ENCODE data around the gene TBC1D24.

The TBC1D24 gene

DNA sequence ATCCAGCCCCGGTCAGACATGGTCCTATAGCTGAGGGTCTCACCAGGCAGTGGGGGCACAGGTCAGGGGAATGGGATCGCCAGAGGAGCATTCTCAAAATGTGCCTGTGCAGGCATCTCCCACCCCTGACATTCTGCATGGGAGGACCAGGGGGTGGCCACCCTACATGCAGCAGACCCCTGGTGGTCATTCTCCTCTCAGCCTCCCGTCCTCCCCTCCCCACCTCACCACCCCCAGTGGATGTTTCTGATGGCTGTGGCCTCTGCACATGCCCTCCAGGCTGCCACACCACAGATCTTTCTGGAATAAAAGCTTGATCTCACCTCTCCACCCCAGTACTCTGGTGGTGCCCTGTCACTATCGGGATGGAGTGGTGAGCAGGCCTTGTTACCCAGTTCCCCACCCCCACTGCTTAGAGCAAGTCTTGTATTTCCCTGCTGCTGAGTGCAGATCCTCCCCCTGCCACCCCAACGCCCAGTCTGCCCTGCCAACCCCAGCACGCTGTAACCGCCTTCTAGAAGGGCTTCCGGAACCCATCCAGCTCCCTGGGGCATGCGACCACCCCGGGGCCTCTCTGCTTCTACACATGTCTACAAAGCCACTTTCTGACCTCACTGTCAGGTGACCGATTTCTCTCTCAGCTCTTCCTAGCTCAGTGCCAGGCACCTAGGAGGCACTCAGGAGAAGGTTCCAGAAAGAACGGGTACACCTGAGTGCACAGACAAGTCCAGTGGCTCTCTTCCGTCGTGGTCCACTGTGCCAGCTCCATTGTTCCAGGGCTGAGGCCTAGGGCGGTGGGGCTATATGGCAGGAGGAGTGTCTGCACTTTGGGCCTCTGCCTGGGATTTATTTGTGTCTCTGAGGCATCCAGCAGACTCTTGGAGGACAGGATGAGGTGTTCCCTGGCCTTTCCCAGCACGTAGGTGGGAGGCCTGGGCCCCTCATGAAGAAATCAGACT is 9.3 kb downstream of the TBC1D24 start:
- no peak for DNase-seq

DNA sequence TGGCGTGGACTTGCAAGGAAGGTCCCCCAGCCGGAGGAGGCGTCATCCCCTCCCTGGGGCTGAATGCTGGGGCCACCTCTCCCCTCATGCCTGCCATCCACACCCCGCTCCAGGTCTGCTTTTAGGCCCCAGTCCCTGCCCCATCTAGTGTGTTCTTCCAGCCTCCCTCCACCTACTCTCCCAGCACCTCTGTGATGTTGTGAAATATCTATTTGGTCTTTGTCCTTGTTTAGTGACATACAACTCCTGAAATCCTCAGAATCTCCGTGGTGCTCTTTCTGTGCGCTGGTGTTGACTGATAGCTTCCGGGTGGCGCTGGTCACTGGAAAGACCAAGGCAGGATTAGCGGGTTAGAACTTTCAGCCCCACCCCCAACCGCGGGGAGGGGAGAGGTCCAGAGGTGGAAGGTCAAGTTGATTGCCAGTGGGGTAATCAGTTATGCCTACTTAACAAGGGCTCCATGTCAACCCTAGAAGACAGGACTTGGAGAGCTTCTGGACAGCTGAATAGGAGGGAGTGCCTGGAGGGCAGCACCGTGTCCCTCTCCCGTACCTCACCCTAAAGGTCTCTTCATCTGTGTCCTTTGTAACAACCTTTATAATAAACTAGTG is 10.1 kb downstream of the TBC1D24 start:
- DNase-seq, result no peak

DNA sequence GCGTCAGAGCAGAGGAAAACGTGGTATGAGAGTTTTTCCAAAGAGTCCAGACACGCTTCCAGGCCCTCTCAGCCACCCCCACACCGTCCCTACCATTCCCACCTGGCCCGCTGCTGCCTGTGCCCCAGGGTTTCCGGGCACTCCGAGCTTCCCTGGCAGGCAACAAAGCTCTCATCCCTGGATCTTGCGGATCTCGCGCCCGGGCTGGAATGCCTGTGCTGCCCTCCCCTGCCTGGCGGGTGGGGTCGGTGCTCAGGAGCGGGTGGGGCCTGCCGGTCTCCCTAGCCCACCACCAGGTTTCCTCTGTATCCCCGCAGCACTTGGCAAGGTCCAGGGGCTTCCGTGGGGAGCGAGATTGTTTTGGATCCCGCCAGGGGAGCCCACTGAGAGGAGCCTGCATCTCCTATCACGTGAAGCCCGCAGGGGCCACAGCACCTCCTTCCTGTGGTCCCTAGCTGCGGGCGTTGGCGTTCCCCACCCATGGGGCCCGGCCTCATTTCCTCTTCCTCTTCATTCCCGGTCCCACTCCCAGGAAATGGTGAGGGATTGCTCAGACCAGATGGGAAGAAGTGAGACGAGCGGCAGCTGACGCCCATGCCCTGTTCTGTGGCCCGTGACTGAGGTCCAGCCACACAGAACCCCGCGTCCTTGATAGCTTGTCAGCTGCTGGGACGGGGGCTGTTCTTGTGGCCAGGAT is 11.0 kb downstream of the TBC1D24 start:
- DNase-seq, result no peak

DNA sequence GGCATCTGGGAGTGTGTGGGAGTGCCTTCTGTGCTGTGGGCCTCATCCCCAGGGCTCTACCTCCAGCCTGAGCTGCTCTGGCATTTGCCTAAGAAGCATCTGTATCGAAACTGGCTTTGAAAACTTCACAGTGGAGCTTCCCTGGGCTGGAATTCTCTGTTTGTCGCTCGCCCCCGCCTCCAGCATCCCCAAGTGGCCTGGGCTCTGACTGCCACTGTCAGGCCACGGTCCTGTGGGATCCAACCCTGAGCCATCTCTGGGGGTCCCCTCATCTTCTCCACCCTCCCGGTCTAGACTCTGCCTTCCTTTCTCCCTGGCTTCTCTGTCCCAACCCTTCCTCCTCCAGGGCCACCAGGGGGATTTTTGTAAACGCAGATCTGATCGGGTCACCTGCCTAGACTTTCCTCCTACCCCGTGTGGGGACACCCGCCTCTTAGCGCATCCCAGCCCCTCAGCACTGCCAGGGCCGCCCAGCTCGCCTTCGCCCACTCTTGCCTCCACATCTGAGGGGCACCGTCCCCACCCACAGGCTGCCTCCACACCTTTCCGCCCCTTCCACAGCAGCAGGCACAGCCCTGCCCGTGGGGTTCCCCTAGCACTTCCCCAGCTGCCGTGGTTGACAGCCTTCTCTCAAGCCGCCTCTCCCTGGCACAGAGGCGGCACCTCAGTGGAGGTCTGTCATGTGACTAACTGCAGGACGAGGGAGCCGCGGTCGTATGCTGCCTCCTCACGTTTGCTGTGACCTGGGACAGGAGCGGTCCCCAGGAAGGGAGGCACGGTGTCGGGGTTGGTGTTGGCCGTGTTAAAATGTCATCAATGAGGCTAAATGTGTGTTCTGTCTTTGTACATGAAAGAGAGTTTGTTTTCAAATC is 12.0 kb downstream of the TBC1D24 start:
- DNase-seq, result peak; percentile 74

DNA sequence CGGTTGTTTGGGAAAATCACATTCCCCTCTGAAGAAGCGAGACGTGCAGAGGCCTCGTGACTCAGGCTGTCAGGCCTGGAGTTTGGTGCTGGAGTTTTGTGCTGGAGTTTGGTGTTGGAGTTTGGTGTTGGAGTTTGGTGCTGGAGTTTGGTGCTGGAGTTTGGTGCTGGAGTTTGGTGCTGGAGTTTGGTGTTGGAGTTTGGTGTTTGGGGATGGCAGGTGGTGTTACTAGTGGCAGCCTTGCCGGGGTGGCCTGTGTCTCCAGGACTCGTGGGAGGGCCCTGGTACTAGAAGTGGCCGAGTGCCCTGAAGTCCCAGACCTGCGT is 12.6 kb downstream of the TBC1D24 start:
- DNase-seq, result no peak

DNA sequence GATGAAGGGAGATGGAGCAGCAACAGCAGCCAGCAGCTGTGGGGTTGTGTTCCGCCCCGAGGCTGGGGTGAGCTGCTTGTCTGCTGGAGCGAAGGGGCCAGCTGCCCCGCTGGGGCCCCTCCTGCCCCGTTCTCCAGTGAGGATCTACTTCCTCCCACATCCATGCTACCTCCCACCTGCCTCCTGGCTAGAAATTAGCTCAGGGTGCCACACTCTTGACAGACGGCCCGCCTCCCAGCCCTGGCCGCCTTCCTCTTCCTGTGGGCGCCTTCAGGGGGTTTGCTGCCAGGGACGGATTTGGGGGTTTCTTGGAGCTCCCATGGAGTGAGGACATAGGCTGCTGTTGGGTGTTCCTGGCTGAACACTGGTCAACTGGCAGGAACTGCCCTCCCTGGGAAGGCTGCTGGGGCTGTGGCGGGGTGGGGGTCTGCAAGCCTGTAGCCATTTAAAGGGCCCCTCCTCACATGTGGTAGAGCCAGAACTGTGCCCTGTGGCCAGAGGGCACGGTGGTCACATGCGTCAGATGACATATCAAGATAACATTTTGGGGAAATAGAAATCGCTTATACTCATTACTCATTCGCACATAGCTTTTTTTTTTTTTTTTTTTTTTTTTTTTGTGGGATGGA is 13.1 kb downstream of the TBC1D24 start:
- DNase-seq, result no peak

DNA sequence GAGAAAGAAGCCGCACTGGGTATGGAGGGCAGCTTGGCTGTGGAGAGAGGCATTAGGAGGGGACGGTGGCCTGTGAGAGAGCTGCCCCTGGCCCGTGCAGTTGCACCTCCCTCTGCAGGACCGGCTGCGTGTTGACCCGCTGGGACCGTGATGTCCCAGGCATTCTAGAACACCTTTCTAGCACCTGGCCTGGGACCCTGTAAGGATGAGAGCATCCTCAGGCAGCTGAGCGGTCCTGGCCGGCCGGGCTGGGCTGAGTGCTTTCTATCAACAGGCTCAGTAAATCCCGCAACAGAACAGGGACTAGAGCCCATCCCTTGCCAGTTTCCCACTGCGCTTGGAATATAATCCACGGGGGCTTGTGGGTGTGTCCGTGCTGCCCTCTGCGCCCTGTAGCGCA is 14.7 kb downstream of the TBC1D24 start:
- no peak for DNase-seq

DNA sequence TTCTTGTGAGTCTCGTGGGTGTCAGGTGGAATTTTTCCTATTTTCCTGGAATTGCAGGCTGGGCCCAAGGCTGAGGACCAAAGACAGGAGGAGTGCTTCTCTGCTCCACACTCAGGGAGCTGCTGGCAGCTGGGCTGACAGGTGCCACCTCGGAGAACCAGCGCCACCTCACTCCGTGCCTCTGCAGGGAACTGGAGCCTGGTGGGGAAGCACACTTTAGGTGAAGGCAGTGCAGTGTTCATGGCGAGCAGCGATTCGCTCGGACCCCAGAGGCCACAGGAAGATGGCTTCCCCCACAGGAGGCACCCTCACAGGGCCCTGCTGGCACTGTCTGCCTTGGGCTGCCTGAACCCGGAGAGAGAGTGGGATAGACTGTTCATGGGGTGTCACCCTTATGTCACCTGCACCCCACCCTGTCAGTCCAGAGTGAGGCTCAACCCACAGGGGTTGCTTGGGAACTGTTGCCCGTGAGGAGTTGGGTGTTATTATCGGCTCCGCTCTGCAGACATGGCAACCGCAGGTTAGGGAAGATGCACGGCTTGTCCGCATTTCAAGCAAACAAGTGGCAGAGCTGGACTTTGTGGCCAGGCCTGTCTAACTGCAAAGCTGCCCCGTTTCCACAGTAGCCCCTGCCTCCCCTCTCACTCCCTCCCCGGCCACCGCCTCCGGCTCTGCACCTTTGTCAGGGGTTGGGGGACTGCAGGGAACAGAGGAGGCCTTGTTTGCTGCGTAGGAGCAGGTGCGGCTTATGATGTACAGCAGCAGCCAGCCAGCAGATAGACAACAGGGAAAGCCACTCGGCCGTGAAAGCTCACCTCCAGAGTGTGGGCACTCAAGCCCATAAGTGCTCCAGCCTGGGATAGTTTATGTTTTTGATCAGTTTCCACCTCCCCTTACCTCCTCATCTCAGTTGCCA is 15.5 kb downstream of the TBC1D24 start:
- no peak for DNase-seq

DNA sequence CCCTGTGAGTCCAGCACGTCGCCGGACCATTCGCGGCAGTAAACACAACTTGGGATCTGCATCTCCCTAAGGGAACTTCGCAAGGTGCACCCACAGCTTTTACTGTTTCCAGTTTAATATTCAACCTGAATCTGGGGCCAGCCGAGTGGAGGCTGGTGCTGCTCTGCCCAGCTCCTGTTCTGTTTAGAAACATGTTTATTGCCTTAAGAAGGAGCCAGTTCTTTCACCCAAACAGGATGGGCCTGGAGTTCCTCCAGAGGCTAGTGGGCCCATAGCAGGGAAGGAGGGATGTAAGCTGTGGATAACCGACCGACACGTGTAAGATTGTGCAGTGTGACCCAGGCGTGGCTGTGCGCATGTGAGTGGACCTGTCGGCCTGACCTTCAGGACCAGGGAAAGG is 17.4 kb downstream of the TBC1D24 start:
- DNase-seq, result no peak

DNA sequence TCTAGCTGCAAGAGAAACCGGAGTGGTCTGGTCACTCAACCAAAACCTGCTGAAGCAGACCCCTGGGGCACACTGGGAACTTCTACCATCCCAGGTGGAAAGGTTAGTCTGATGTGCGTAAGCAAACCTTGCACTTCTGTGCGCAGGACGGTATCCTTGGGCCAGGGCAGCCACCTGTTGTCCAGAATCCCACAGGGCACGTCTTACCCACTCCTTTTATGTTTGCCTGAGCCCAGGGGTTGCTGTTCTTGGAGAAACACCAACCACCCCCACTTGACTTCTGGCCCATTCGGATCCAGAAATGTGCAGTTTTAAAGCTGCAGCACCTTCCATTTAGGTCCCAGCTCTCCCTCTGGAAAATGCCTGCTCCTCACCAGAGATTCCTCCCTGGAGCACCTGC is 18.7 kb downstream of the TBC1D24 start:
- no peak for DNase-seq

DNA sequence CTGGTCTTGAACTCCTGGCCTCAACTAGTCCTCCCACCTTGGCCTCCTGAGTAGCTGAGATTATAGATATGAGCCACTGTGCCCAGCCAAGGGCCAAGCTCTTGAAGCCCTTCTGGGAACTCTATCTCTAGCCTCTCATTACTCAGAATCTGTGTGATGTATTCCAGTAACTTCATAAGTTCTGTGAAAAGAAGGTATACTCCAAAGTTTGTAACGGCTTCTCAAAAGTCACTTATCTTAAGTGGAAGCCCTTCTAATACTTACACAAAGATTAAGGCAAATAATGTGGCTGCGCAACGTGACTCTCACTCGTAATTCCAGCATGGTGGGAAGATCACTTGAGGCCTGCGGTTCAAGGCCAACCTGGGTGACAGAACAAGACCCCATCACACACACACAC is 19.7 kb downstream of the TBC1D24 start:
- DNase-seq, result no peak

DNA sequence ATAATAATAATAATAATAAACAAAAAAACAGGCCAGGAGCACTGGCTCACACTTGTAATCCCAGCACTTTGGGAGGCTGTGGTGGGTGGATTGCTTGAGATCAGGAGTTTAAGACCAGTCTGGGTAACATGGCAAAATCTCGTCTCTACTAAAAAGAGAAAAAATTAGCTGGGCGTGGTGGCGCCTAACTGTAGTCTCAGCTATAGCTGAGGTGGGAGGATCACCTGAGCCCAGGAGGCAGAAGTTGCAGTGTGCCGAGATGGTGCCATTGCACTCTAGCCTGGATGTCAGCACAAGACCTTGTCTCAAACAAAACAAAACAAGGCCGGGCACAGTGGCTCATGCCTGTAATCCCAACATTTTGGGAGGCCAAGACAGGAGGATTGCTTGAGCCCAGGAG is 20.1 kb downstream of the TBC1D24 start:
- DNase-seq, result no peak

DNA sequence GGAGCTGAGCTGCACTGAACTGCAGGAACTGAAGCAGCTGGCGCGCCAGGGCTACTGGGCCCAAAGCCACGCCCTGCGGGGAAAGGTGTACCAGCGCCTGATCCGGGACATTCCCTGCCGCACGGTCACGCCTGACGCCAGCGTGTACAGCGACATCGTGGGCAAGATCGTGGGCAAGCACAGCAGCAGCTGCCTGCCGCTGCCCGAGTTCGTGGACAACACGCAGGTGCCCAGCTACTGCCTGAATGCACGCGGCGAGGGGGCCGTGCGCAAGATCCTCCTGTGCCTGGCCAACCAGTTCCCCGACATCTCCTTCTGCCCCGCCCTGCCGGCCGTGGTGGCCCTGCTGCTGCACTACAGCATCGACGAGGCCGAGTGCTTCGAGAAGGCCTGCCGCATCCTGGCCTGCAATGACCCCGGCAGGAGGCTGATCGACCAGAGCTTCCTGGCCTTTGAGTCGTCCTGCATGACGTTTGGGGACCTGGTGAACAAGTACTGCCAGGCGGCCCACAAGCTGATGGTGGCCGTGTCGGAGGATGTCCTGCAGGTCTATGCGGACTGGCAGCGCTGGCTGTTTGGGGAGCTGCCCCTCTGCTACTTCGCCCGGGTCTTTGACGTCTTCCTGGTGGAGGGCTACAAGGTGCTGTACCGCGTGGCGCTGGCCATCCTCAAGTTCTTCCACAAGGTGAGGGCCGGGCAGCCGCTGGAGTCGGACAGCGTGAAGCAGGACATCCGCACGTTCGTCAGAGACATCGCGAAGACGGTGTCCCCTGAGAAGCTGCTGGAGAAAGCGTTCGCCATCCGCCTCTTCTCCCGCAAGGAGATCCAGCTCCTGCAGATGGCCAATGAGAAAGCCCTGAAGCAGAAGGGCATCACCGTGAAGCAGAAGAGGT is 21.5 kb downstream of the TBC1D24 start:
- DNase-seq, result no peak

DNA sequence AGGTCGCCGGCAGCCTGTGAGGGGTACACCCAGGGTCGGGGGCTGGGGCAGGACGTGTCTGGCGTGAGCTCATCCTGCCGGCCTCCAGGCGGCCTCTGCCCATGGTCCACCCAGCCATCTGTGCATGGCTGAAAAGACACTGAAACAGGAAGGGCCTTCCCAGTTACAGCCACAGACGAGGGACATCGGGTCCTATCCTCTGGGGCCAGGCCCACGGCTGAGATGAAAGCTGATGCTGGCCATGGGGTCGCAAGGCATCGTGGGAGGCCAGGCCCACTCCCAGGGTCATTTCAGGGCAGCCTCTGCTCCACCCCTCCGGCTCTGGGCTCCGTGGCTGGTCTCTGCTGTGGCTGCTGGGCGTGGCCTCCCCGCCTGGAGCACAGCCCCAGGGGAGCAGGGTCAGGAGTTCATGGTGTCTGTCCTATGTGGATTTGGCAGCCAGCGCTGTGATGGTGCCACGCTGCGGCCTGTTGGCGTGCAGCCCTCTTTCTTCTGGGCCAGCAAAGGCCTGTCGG is 22.2 kb downstream of the TBC1D24 start:
- no peak for DNase-seq

DNA sequence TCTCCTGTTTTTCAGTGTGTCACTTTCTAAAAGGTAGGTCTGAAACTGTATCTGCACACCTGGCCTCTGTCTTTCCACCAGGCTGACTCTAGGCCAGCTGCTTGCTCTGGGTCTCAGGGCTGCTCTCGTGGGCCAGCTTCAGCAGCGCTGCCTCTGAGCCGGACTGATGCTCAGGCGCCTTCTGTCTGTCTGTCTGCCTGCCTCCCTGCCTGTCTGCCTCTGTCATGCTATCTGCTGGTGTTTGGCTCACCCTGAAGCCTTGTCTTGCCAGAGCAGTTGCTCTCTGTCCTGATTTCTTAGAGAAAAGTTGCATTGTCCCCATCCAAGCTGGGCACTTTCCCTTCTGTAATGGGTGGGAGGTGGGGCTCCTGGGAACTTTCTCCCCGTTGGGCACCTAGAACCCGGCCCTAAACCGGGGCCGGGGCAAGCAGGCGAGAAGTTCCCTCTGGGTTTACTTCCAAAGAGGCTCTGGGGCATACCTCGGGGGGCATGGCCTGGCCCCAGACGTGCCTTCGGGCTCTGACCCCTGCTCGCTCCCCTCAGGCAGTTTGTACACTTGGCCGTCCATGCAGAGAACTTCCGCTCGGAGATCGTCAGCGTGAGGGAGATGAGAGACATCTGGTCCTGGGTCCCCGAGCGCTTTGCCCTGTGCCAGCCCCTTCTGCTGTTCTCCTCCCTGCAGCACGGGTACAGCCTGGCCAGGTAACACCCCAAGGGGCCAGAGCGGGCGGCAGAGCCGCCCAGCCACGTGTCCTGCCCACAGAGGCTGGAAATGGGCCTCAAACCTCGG is 23.0 kb downstream of the TBC1D24 start:
- DNase-seq, result no peak

DNA sequence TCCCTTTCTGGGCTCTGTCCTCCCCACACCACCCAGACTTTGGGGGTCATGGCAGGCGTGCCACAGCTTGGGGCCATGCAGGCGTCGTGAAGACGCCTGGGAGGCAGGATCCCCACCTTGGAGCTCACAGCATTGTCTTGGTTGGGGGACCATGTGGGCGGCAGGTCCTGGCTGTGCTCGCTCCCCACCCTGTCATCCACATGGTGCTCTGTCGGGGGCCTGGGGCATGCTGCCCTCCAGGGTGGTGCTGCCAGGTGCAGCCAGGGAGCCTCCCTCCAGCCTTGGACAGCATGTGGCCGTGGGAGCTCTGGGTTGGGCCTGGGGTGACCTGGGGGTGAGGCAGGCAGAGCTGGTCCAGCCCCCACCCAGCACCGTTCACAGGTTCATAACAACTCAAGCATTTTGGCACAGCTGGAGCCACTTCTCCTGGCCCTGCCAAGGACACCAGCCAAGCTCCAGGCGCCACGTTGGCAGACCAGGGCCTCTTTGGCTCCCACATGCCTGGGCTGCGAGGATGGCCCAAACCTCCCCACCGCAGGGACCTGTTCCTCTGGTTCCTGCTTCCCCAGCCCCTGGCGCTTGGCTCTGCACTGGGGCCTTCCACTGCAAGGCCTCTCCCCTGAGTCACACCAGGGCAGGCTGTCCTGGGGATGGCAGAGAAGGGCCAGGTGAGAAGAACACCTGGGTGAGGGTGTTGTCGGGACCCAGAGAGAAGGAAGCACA is 23.8 kb downstream of the TBC1D24 start:
- DNase-seq, result no peak

DNA sequence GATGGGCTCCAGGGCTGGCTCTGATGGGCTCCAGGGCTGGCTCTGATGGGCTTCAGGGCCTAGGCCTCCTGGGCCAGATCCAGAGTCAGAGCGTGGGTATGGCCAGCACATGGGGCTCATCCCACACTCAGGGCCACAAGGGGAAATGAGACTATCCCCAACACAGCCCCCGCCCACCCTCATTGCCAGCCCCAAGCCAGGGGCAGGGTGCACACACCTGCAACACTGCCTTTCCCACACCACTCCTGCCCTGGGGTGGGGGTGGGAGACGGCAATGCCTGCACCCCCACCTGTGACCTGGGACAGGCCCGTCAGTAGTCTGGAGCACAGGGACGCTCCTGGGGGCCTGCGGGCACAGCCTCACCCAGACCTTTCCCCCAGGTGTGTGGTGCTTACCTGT is 24.5 kb downstream of the TBC1D24 start:
- DNase-seq, result no peak

DNA sequence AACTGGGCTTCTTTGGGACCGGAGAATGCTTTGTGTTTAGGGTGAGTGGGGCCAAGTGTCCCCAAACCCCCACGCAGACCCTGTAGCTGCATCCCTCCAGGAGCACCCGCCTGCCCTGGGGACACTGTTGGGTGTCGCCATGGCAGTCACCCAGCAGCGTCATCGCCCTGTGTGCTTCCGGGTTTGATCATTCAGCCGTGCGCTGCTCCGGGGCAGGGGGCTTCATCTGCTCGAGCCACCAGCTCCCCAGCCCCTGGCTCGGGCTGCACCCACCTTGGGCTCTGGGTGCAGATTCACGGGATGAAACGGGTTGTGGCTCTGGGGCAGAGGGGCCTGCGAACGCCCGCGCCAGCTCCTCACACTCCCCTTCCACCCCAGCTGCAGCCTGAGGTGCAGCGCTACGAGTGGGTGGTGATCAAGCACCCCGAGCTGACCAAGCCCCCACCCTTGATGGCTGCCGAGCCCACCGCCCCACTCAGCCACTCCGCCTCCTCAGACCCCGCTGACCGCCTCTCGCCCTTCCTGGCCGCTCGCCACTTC is 25.0 kb downstream of the TBC1D24 start:
- no peak for DNase-seq
